ENCODE results near the gene TDRD5.
"Not testable (repeated sequence)": the region's sequence is repeated elsewhere in the genome, so short reads cannot be mapped to it uniquely, and the experiment has no call there.

TDRD5 gene

GRCh38 chr1:179637211-179637860 lies 45.7 kb downstream of the TDRD5 start:
- TF ChIP-seq CTCF (IDR thresholded peaks at IDR 0.05; ENCODE audit: low read depth, low read length): no peak
- no peak overlapping the region for H3K4me3 ChIP-seq (ENCODE audit: low read depth, low read length)
- no peak for DNase-seq (ENCODE audit: low read depth, low spot score)
- in situ Hi-C loops (cut with HindIII; ENCODE audit: low sequenced_read_pairs): no loop called here

GRCh38 chr1:179661018-179661417 lies 69.4 kb downstream of the TDRD5 start:
- no peak overlapping the region for H3K4me3 ChIP-seq (ENCODE audit: low read depth, low read length)
- DNase-seq (ENCODE audit: low read depth, low spot score): no peak
- in situ Hi-C loops (cut with HindIII; ENCODE audit: low sequenced_read_pairs): no loop called here
- no peak for TF ChIP-seq CTCF (IDR thresholded peaks at IDR 0.05; ENCODE audit: low read depth, low read length)

- no peak for TF ChIP-seq CTCF (IDR thresholded peaks at IDR 0.05; ENCODE audit: low read depth, low read length)
- H3K4me3 ChIP-seq (ENCODE audit: low read depth, low read length): no peak overlapping the region
- in situ Hi-C loops (cut with HindIII; ENCODE audit: low sequenced_read_pairs): no loop called here
- DNase-seq (ENCODE audit: low read depth, low spot score): no peak
Observed at GRCh38 chr1:179663810-179664209, 72.2 kb downstream of the TDRD5 start.

- in situ Hi-C loops (cut with HindIII; ENCODE audit: low sequenced_read_pairs): no loop called here
- DNase-seq (ENCODE audit: low read depth, low spot score): no peak
- no peak for TF ChIP-seq CTCF (IDR thresholded peaks at IDR 0.05; ENCODE audit: low read depth, low read length)
- H3K4me3 ChIP-seq (ENCODE audit: low read depth, low read length): no peak overlapping the region
Observed at GRCh38 chr1:179677882-179678281, 86.2 kb downstream of the TDRD5 start.

- DNase-seq (ENCODE audit: low read depth, low spot score); in situ Hi-C loops (cut with HindIII; ENCODE audit: low sequenced_read_pairs); H3K4me3 ChIP-seq (ENCODE audit: low read depth, low read length): not testable (repeated sequence)
Observed at GRCh38 chr1:179694530-179694929, 102.9 kb downstream of the TDRD5 start.

- in situ Hi-C loops (cut with HindIII; ENCODE audit: low sequenced_read_pairs): no loop called here
- no peak for DNase-seq (ENCODE audit: low read depth, low spot score)
- TF ChIP-seq CTCF (IDR thresholded peaks at IDR 0.05; ENCODE audit: low read depth, low read length): no peak
- H3K4me3 ChIP-seq (ENCODE audit: low read depth, low read length): no peak overlapping the region
Observed at GRCh38 chr1:179702946-179703539, 111.4 kb downstream of the TDRD5 start.

- H3K4me3 ChIP-seq (ENCODE audit: low read depth, low read length): no peak overlapping the region
- in situ Hi-C loops (cut with HindIII; ENCODE audit: low sequenced_read_pairs): no loop called here
- peak; percentile 57 for DNase-seq (ENCODE audit: low read depth, low spot score)
- TF ChIP-seq CTCF (IDR thresholded peaks at IDR 0.05; ENCODE audit: low read depth, low read length): peak; percentile 72
Observed at GRCh38 chr1:179706339-179706941, 114.8 kb downstream of the TDRD5 start.
